Activated naive CD8-positive, alpha-beta T cell treated with anti-CD3 and anti-CD28 coated beads for 36 hours (primary cell): ENCODE measurements around the gene SPP1. TPM values are rescaled to one million over a fixed set of nuclear protein-coding genes. Genes with fewer than 3 reads are reported as not detected.
"Not testable (repeated sequence)": the region's sequence is repeated elsewhere in the genome, so short reads cannot be mapped to it uniquely, and the experiment has no call there.

Source experiments
- DNase-seq: peaks from one replicate; pipeline ENCODE4 v3.0.0; 2021
- H3K27ac Mint-ChIP-seq: one replicate; pipeline ENCODE4 v1.8.0; 2022; ENCODE audit warnings: mild to moderate bottlenecking, moderate library complexity, mixed read lengths
- H3K27me3 Mint-ChIP-seq: one replicate; pipeline ENCODE4 v1.8.0; 2022; ENCODE audit warnings: mild to moderate bottlenecking, mixed read lengths
- H3K36me3 Mint-ChIP-seq: one replicate; pipeline ENCODE4 v1.8.0; 2021; ENCODE audit warnings: mild to moderate bottlenecking, mixed read lengths
- H3K4me1 Mint-ChIP-seq: one replicate; pipeline ENCODE4 v1.8.0; 2021; ENCODE audit warnings: mixed read lengths
- H3K4me3 Mint-ChIP-seq: one replicate; pipeline ENCODE4 v1.8.0; 2022; ENCODE audit warnings: mild to moderate bottlenecking, moderate library complexity, mixed read lengths
- H3K9me3 Mint-ChIP-seq: one replicate; pipeline ENCODE4 v1.8.0; 2022; ENCODE audit warnings: mixed read lengths
- total RNA-seq, 2 experiments: library from RNA; stranded (reverse); gene quantifications; one replicate each; pipeline ENCODE4 v1.2.3, GENCODE V29; 2021

SPP1 gene
- total RNA-seq, 2 experiments from 2014 or later: 0.32 TPM; not detected in 1

- DNase-seq: no peak
- Mint-ChIP-seq H3K27me3 (no peaks in the 10 kb centered on the region), H3K4me1 (peaks cover 5% of the 10 kb centered on the region), H3K9me3 (no peaks in the 10 kb centered on the region), H3K27ac (no peak overlapping the region), H3K36me3 (peaks cover 9% of the 10 kb centered on the region), H3K4me3 (no peak overlapping the region)
These were observed 42.2 kb downstream of the SPP1 start for GRCh38 chr4:88017516-88018297.

- Mint-ChIP-seq H3K36me3 (peaks cover 6% of the 10 kb centered on the region), H3K27me3 (no peaks in the 10 kb centered on the region), H3K4me3 (no peak overlapping the region), H3K27ac (no peak overlapping the region), H3K9me3 (no peaks in the 10 kb centered on the region), H3K4me1 (no peaks in the 10 kb centered on the region)
- DNase-seq: no peak
These were observed 43.0 kb downstream of the SPP1 start for GRCh38 chr4:88018466-88018865.

GRCh38 chr4:88021824-88022223, 46.3 kb downstream of the SPP1 start:
- H3K27me3 Mint-ChIP-seq: no peaks in the 10 kb centered on the region
- H3K9me3 Mint-ChIP-seq: peaks cover 10% of the 10 kb centered on the region
- H3K4me3 Mint-ChIP-seq: no peak overlapping the region
- peaks cover 28% of the 10 kb centered on the region for H3K36me3 Mint-ChIP-seq
- no peaks in the 10 kb centered on the region for H3K4me1 Mint-ChIP-seq
- no peak overlapping the region for H3K27ac Mint-ChIP-seq
- no peak for DNase-seq

GRCh38 chr4:88022289-88022688, 46.8 kb downstream of the SPP1 start:
- peaks cover under 1% of the 10 kb centered on the region for H3K4me1 Mint-ChIP-seq
- no peak overlapping the region for H3K27ac Mint-ChIP-seq
- peaks cover 33% of the 10 kb centered on the region for H3K36me3 Mint-ChIP-seq
- H3K27me3 Mint-ChIP-seq: no peaks in the 10 kb centered on the region
- H3K9me3 Mint-ChIP-seq: peaks cover 11% of the 10 kb centered on the region
- DNase-seq: no peak
- H3K4me3 Mint-ChIP-seq: no peak overlapping the region

- H3K4me1 Mint-ChIP-seq: peaks cover 16% of the 10 kb centered on the region
- not testable (repeated sequence) for H3K27me3 Mint-ChIP-seq, DNase-seq, H3K27ac Mint-ChIP-seq, H3K4me3 Mint-ChIP-seq
- H3K36me3 Mint-ChIP-seq: peaks cover 50% of the 10 kb centered on the region
- peaks cover 16% of the 10 kb centered on the region for H3K9me3 Mint-ChIP-seq
These were observed 50.6 kb downstream of the SPP1 start for GRCh38 chr4:88025868-88026661.

- Mint-ChIP-seq H3K36me3 (peaks cover 50% of the 10 kb centered on the region), H3K4me1 (peaks cover 16% of the 10 kb centered on the region), H3K4me3 (no peak overlapping the region), H3K9me3 (peaks cover 16% of the 10 kb centered on the region), H3K27me3 (no peaks in the 10 kb centered on the region), H3K27ac (peak overlapping the region; percentile 5)
- DNase-seq: no peak
These were observed 52.4 kb downstream of the SPP1 start for GRCh38 chr4:88027611-88028608.

GRCh38 chr4:88028946-88029345, 53.4 kb downstream of the SPP1 start:
- Mint-ChIP-seq H3K4me3 (no peak overlapping the region), H3K27ac (no peak overlapping the region), H3K27me3 (no peaks in the 10 kb centered on the region), H3K9me3 (peaks cover 16% of the 10 kb centered on the region), H3K36me3 (peaks cover 46% of the 10 kb centered on the region), H3K4me1 (peaks cover 16% of the 10 kb centered on the region)
- DNase-seq: no peak

GRCh38 chr4:88029556-88029955, 54.0 kb downstream of the SPP1 start:
- Mint-ChIP-seq H3K27ac (no peak overlapping the region), H3K4me1 (peaks cover 16% of the 10 kb centered on the region), H3K27me3 (no peaks in the 10 kb centered on the region), H3K36me3 (peaks cover 43% of the 10 kb centered on the region), H3K4me3 (no peak overlapping the region), H3K9me3 (peaks cover 16% of the 10 kb centered on the region)
- DNase-seq: no peak

- DNase-seq: no peak
- Mint-ChIP-seq H3K4me1 (peaks cover 16% of the 10 kb centered on the region), H3K4me3 (no peak overlapping the region), H3K36me3 (peaks cover 33% of the 10 kb centered on the region), H3K27ac (no peak overlapping the region), H3K9me3 (peaks cover 13% of the 10 kb centered on the region), H3K27me3 (no peaks in the 10 kb centered on the region)
These were observed 55.2 kb downstream of the SPP1 start for GRCh38 chr4:88030565-88031310.

Other genes starting within 250 kb of the SPP1 start
- not detected for gene IBSP, start 176.2 kb upstream of the SPP1 start, total RNA-seq
- gene MEPE, start 142.7 kb upstream of the SPP1 start, total RNA-seq: not detected
- gene PKD2, start 31.9 kb downstream of the SPP1 start, total RNA-seq: 1 to 10 TPM; 4.4 to 5.2 TPM
- gene ABCG2, start 182.9 kb downstream of the SPP1 start, total RNA-seq: under 1 TPM; 0.66 to 0.78 TPM